H1 (cell line): ENCODE results near the gene DPYSL4.

Experiments used
- BRCA1 ChIP-seq: IDR thresholded peaks from 2 replicates; pipeline ENCODE4 v1.6.1; 2012; ENCODE audit warnings: low read depth, low read length, improper control_type of control experiment
- CEBPB ChIP-seq: IDR thresholded peaks from 2 replicates; pipeline ENCODE4 v1.6.1; 2012; ENCODE audit warnings: low read depth, low read length
- CHD2 ChIP-seq: IDR thresholded peaks from 2 replicates; pipeline ENCODE4 v1.6.1; 2012; ENCODE audit warnings: low read length, improper control_type of control experiment
- CTCF ChIP-seq, 3 experiments: IDR thresholded peaks; 1 replicate in 2 of 3; 2 replicates in 1 of 3; pipeline versions ENCODE4 v1.5.1 to v1.6.1; 2011; ENCODE audit warnings: low read length in 3 of 3, mild to moderate bottlenecking in 3 of 3, inconsistent platforms in 2 of 3, low read depth in 1 of 3, moderate library complexity in 1 of 3; ENCODE audit not compliant: insufficient read depth in 1 of 3; ENCODE audit errors: control extremely low read depth in 1 of 3
- E2F6 ChIP-seq: IDR thresholded peaks from 2 replicates; pipeline ENCODE4 v1.6.1; 2012; ENCODE audit warnings: inconsistent platforms
- EGR1 ChIP-seq: IDR thresholded peaks from 2 replicates; pipeline ENCODE4 v1.6.1; 2011; ENCODE audit warnings: low read depth, low read length, borderline replicate concordance
- EZH2 ChIP-seq: fragments of 200-600 bp; sonication (generic); IDR thresholded peaks from 2 replicates; pipeline ENCODE4 v1.7.1; 2012; ENCODE audit warnings: low read depth, mild to moderate bottlenecking, moderate library complexity, low read length, inconsistent platforms; ENCODE audit not compliant: severe bottlenecking
- FOSL1 ChIP-seq: IDR thresholded peaks from 2 replicates; pipeline ENCODE4 v1.6.1; 2011; ENCODE audit warnings: mild to moderate bottlenecking, low read depth, low read length, moderate library complexity; ENCODE audit not compliant: insufficient read depth
- JUND ChIP-seq: IDR thresholded peaks from 2 replicates; pipeline ENCODE4 v1.6.1; 2011; ENCODE audit warnings: mild to moderate bottlenecking, improper control_type of control experiment, low read length
- PHF8 ChIP-seq: fragments of 200-600 bp; sonication (generic); conservative IDR thresholded peaks from 2 replicates; pipeline ENCODE4 v1.7.1; 2012; ENCODE audit warnings: low read depth, mild to moderate bottlenecking, inconsistent platforms, low read length, moderate library complexity
- POLR2A ChIP-seq, 2 experiments: IDR thresholded peaks; 1 replicate in 1 of 2; 2 replicates in 1 of 2; pipeline ENCODE4 v1.6.1; 2011; ENCODE audit warnings: low read depth in 2 of 2, low read length in 2 of 2, mild to moderate bottlenecking in 2 of 2; ENCODE audit errors: control extremely low read depth in 1 of 2
- RFX5 ChIP-seq: IDR thresholded peaks from 2 replicates; pipeline ENCODE4 v1.6.1; 2011; ENCODE audit warnings: low read depth, low read length, improper control_type of control experiment, borderline replicate concordance
- SP2 ChIP-seq: IDR thresholded peaks from 2 replicates; pipeline ENCODE4 v1.6.1; 2012; ENCODE audit warnings: mild to moderate bottlenecking, low read length, inconsistent platforms
- TAF1 ChIP-seq: IDR thresholded peaks from 2 replicates; pipeline ENCODE4 v1.6.1; 2011; ENCODE audit warnings: mild to moderate bottlenecking, low read depth, low read length

GRCh38 chr10:132151951-132152505 lies 34.7 kb upstream of the DPYSL4 start:
- TF ChIP-seq BRCA1 (no peak), CTCF (IDR thresholded peaks at IDR 0.05; ENCODE audit: control extremely low read depth in 1 of 3, insufficient read depth in 1 of 3, low read depth in 1 of 3, low read length in 3 of 3) (no peak), EZH2 (no peak), CHD2 (no peak), E2F6 (no peak), POLR2A (IDR thresholded peaks at IDR 0.05; ENCODE audit: control extremely low read depth in 1 of 2, low read depth in 2 of 2, low read length in 2 of 2) (no peak), EGR1 (no peak), PHF8 (no peak), CEBPB (no peak), RFX5 (no peak), JUND (no peak), TAF1 (no peak), SP2 (no peak), FOSL1 (no peak)
